Liver (tissue), 9 donors: ENCODE results near the gene JPH4. TPM values are rescaled to one million over a fixed set of nuclear protein-coding genes. Genes with fewer than 3 reads are reported as not detected.

ENCODE experiments used
- DNase-seq: peaks from one replicate; pipeline ENCODE4 v3.0.0-alpha.2; 2017; ENCODE audit warnings: low spot score
- H3K27ac ChIP-seq, 2 donors: one replicate each; pipeline ENCODE4 v1.7.0; 2013; ENCODE audit warnings: inconsistent platforms in 2 of 2, low read length in 2 of 2, control low read depth in 1 of 2, low read depth in 1 of 2, mild to moderate bottlenecking in 1 of 2
- H3K27me3 ChIP-seq, 4 donors: one replicate each; pipeline versions ENCODE4 v1.6.1 to v1.7.0; 2013; ENCODE audit warnings: low read length in 3 of 4, inconsistent platforms in 1 of 4, mild to moderate bottlenecking in 1 of 4, moderate library complexity in 1 of 4; ENCODE audit not compliant: control insufficient read depth in 4 of 4, insufficient read depth in 4 of 4
- H3K36me3 ChIP-seq, 4 donors: one replicate each; pipeline versions ENCODE4 v1.6.1 to v1.7.0; 2013; ENCODE audit warnings: low read length in 3 of 4, mild to moderate bottlenecking in 3 of 4, low read depth in 1 of 4, moderate library complexity in 1 of 4; ENCODE audit not compliant: control insufficient read depth in 4 of 4, insufficient read depth in 3 of 4
- H3K4me1 ChIP-seq, 4 donors: one replicate each; pipeline versions ENCODE4 v1.6.1 to v1.7.0; 2013; ENCODE audit warnings: low read length in 3 of 4, mild to moderate bottlenecking in 3 of 4, moderate library complexity in 1 of 4; ENCODE audit not compliant: control insufficient read depth in 4 of 4, insufficient read depth in 4 of 4
- H3K4me3 ChIP-seq, 3 donors: one replicate each; pipeline versions ENCODE4 v1.6.1 to v1.7.0; 2013; ENCODE audit warnings: low read length in 3 of 3, control low read depth in 1 of 3, low read depth in 1 of 3, mild to moderate bottlenecking in 1 of 3
- H3K9ac ChIP-seq, 2 donors: one replicate each; pipeline ENCODE4 v1.7.0; 2013; ENCODE audit warnings: low read length in 2 of 2, mild to moderate bottlenecking in 2 of 2, moderate library complexity in 2 of 2, control low read depth in 1 of 2, low read depth in 1 of 2
- H3K9me3 ChIP-seq, 4 donors: one replicate each; pipeline versions ENCODE4 v1.6.1 to v1.7.0; 2013; ENCODE audit warnings: low read length in 3 of 4; ENCODE audit not compliant: control insufficient read depth in 4 of 4
- EGR1 ChIP-seq, 2 donors: IDR thresholded peaks; 2 replicates each; pipeline ENCODE4 v1.6.1; 2016 to 2018; ENCODE audit warnings: antibody characterized with exemption in 2 of 2, low read depth in 2 of 2
- FOXA1 ChIP-seq: IDR thresholded peaks from 2 replicates; pipeline ENCODE4 v1.6.1; 2016; ENCODE audit warnings: antibody characterized with exemption
- FOXA2 ChIP-seq: IDR thresholded peaks from 2 replicates; pipeline ENCODE4 v1.6.1; 2016; ENCODE audit warnings: antibody characterized with exemption
- HNF4A ChIP-seq, 2 donors: conservative IDR thresholded peaks; 2 replicates each; pipeline ENCODE4 v1.6.1; 2016; ENCODE audit warnings: antibody characterized with exemption in 2 of 2, mild to moderate bottlenecking in 2 of 2
- HNF4G ChIP-seq: IDR thresholded peaks from 2 replicates; pipeline ENCODE4 v1.6.1; 2016; ENCODE audit warnings: antibody characterized with exemption
- JUND ChIP-seq, 2 donors: IDR thresholded peaks; 2 replicates each; pipeline ENCODE4 v1.6.1; 2016; ENCODE audit warnings: antibody characterized with exemption in 2 of 2
- NR2F2 ChIP-seq: IDR thresholded peaks from 2 replicates; pipeline ENCODE4 v1.6.1; 2016; ENCODE audit warnings: antibody characterized with exemption
- RAD21 ChIP-seq, 2 donors: IDR thresholded peaks; 2 replicates each; pipeline ENCODE4 v1.6.1; 2016; ENCODE audit warnings: antibody characterized with exemption in 2 of 2, mild to moderate bottlenecking in 2 of 2
- RXRA ChIP-seq, 2 donors: IDR thresholded peaks; 2 replicates each; pipeline ENCODE4 v1.6.1; 2017 to 2018; ENCODE audit warnings: antibody characterized with exemption in 2 of 2, mild to moderate bottlenecking in 1 of 2
- SP1 ChIP-seq: IDR thresholded peaks from 2 replicates; pipeline ENCODE4 v1.6.1; 2018; ENCODE audit warnings: antibody characterized with exemption, mild to moderate bottlenecking
- TAF1 ChIP-seq: conservative IDR thresholded peaks from 2 replicates; pipeline ENCODE4 v1.6.1; 2016; ENCODE audit warnings: antibody characterized with exemption, mild to moderate bottlenecking
- YY1 ChIP-seq: IDR thresholded peaks from 2 replicates; pipeline ENCODE4 v1.6.1; 2016; ENCODE audit warnings: antibody characterized with exemption, mild to moderate bottlenecking
- WGBS: extraction: QIAGEN DNeasy Blood & Tissue Kit; methylation state at CpG from one replicate; pipeline ENCODE4 v1.1.7; 2013; 5-methylcytosine and 5-hydroxymethylcytosine counted together
- polyA plus RNA-seq, 2 donors: library from polyadenylated mRNA; stranded (reverse) in 1 of 2; unstranded in 1 of 2; fragments of 200-250 nt in 1 of 2; fragments of >200 nt in 1 of 2; fragmentation: Nextera tagmentation in 1 of 2; extraction: Ambion mirVana in 1 of 2; gene quantifications; one replicate each; pipeline versions ENCODE4 v1.2.1 to v1.2.3, GENCODE V29; 2013 to 2015
- total RNA-seq, 2 donors: library from RNA; depleted of rRNA; stranded (reverse); fragments of >200 nt; gene quantifications; one replicate each; pipeline ENCODE4 v1.2.3, GENCODE V29; 2014
- TF ChIP-seq, protein P1 (sequence below): IDR thresholded peaks from 2 replicates; pipeline ENCODE4 v1.6.1; 2016; ENCODE audit warnings: antibody characterized with exemption
- TF ChIP-seq, protein P2 (sequence below): IDR thresholded peaks from 2 replicates; pipeline ENCODE4 v1.6.1; 2016; ENCODE audit warnings: antibody characterized with exemption
- TF ChIP-seq, protein P3 (sequence below): fragments of 150-350 bp; IDR thresholded peaks from 2 replicates; pipeline ENCODE4 v1.5.1; 2017; ENCODE audit warnings: improper control_type of control experiment, low read depth, low read length; ENCODE audit not compliant: missing input control
- TF ChIP-seq, protein P4 (sequence below): IDR thresholded peaks from 2 replicates; pipeline ENCODE4 v1.6.1; 2016; ENCODE audit warnings: antibody characterized with exemption
- donor health status: healthy.
- donor health status: healthy.
- donor health status: healthy.
- donor health status: healthy.
- donor health status: healthy.

The JPH4 gene
- total and polyA plus RNA-seq, 4 donors: 0.07 to 0.24 (median 0.16) TPM

DNA sequence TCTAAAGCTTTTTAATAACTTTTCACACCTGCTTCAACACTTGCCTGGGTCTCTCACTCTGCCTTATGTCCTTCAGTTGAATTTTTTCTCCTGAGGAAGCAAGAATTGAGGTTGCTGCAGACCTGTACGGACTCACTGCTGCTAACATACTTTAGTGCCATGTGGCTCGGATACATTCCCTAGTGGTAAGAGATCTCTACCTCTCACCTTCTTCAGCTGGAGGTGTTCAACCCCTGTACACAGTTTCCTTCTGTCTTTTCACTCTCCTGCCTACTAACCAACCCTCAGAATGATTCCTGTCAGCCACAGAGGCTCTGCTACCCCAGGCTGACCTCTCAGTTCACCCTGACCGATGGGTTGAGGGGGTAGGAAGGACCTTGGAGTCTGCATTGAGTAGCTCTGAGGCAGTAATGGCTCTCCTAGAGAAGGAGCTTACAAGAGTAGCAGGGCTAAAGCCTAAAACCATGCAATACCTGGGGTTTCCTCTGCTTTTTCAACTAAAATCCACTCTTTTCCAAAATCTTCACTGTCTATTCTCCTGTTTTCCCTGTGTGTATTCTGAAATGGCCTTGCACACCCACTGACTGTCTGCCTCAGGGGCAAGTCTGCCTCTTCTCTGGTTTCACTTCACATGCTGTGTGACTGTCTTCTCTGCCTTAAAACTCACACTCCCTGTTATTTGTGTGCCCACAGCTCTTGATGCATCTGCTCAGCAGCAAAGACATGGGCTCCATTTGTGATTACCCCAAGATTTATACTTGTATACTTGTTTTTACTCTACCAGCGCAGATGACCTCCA is 43.5 kb upstream of the JPH4 start:
- H3K9ac ChIP-seq: no peak overlapping the region
- DNase-seq: no peak
- H3K4me1 ChIP-seq: peaks cover 0 to 17% (median 10%) of the 10 kb centered on the region in 4 donors
- H3K27me3 ChIP-seq: no peaks in the 10 kb centered on the region
- H3K4me3 ChIP-seq: no peak overlapping the region
- TF ChIP-seq, protein P1, sequence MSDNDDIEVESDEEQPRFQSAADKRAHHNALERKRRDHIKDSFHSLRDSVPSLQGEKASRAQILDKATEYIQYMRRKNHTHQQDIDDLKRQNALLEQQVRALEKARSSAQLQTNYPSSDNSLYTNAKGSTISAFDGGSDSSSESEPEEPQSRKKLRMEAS: no peak
- TF ChIP-seq, protein P2, sequence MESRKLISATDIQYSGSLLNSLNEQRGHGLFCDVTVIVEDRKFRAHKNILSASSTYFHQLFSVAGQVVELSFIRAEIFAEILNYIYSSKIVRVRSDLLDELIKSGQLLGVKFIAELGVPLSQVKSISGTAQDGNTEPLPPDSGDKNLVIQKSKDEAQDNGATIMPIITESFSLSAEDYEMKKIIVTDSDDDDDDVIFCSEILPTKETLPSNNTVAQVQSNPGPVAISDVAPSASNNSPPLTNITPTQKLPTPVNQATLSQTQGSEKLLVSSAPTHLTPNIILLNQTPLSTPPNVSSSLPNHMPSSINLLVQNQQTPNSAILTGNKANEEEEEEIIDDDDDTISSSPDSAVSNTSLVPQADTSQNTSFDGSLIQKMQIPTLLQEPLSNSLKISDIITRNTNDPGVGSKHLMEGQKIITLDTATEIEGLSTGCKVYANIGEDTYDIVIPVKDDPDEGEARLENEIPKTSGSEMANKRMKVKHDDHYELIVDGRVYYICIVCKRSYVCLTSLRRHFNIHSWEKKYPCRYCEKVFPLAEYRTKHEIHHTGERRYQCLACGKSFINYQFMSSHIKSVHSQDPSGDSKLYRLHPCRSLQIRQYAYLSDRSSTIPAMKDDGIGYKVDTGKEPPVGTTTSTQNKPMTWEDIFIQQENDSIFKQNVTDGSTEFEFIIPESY: no peak
- H3K27ac ChIP-seq: no peak overlapping the region
- peaks cover 0 to 3% (median 0%) of the 10 kb centered on the region in 4 donors for H3K9me3 ChIP-seq
- H3K36me3 ChIP-seq: no peaks in the 10 kb centered on the region
- WGBS: 89% methylated on average over 4 of the region's 4 CpGs

DNA sequence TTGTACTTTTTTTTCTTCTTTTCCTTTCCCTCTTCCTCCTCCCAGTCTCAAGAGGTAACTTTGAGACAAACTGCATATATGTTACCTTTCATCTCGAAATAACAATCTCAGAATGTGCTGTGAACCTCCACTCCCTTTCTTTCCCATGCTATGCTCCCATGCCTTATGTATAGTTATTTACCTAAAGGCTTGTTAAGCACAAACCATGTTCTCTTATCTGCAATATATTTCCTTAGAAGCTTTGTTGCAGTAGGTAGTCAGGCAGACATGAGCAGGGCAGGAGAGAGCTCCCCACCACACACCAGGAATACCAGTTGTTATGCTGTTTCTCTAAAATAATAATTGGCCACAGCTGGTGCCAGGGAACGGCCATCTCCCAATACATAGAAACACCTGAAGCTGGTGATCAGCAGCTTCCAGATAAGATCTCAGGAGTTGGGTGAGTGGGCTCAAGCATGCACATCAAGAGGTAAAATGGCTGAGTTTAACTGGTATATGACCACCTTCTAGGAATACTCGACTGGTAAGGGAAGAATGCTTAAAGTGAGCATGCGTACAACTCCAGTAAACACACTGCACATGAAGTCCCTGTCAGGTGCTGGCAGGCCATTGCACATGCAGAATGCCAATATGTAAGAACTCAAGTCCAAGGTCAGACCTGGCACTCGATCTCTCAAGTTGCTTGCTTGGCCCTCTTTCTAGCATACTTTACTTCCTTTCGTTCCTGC is 42.8 kb upstream of the JPH4 start:
- Histone ChIP-seq H3K9me3 (peaks cover 0 to 3% (median 0%) of the 10 kb centered on the region in 4 donors), H3K27me3 (no peaks in the 10 kb centered on the region), H3K27ac (no peak overlapping the region), H3K4me1 (peaks cover 0 to 17% (median 10%) of the 10 kb centered on the region in 4 donors), H3K4me3 (no peak overlapping the region), H3K9ac (no peak overlapping the region), H3K36me3 (no peaks in the 10 kb centered on the region)
- peak; percentile 48 to 52 for TF ChIP-seq HNF4A (conservative IDR thresholded peaks at IDR 0.05)
- TF ChIP-seq, protein P3, sequence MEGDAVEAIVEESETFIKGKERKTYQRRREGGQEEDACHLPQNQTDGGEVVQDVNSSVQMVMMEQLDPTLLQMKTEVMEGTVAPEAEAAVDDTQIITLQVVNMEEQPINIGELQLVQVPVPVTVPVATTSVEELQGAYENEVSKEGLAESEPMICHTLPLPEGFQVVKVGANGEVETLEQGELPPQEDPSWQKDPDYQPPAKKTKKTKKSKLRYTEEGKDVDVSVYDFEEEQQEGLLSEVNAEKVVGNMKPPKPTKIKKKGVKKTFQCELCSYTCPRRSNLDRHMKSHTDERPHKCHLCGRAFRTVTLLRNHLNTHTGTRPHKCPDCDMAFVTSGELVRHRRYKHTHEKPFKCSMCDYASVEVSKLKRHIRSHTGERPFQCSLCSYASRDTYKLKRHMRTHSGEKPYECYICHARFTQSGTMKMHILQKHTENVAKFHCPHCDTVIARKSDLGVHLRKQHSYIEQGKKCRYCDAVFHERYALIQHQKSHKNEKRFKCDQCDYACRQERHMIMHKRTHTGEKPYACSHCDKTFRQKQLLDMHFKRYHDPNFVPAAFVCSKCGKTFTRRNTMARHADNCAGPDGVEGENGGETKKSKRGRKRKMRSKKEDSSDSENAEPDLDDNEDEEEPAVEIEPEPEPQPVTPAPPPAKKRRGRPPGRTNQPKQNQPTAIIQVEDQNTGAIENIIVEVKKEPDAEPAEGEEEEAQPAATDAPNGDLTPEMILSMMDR: no peak
- WGBS: 44% methylated on average over 6 of the region's 6 CpGs
- DNase-seq: no peak

DNA sequence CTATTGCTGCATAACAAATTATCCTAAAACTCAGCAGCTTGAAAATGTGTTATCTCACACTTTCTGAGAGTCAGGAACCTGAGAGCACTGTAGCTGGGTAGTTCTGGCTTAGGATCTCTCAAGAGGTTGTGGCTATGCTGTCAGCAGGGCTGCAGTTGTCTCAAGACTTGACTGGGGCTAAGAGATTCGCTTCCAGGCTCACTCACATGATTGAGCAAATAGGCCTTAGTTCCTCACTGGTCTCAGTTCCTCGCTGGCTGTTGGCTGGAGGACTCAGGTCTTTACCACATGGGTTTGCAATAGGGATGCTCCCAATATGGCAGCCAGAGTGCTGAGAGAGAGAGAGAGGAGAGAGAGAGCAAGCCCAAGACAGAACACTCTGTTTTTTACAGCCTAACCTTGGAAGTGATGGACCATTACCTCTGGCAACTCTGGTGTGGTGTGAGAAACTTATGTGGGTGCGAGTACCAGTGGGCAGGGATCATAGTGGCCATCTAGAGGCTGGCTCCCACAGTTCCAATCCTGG is 41.6 kb upstream of the JPH4 start:
- H3K9ac ChIP-seq: no peak overlapping the region
- no peaks in the 10 kb centered on the region for H3K27me3 ChIP-seq
- TF ChIP-seq YY1 (no peak), FOXA1 (no peak), JUND (IDR thresholded peaks at IDR 0.05) (no peak), NR2F2 (no peak), HNF4A (conservative IDR thresholded peaks at IDR 0.05) (no peak), SP1 (no peak), RAD21 (IDR thresholded peaks at IDR 0.05) (no peak), EGR1 (IDR thresholded peaks at IDR 0.05; ENCODE audit: low read depth in 2 of 2) (no peak), TAF1 (no peak), FOXA2 (no peak), HNF4G (no peak), RXRA (IDR thresholded peaks at IDR 0.05) (no peak)
- TF ChIP-seq, protein P4, sequence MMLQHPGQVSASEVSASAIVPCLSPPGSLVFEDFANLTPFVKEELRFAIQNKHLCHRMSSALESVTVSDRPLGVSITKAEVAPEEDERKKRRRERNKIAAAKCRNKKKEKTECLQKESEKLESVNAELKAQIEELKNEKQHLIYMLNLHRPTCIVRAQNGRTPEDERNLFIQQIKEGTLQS: no peak
- TF ChIP-seq, protein P1: no peak
- peaks cover 0 to 17% (median 10%) of the 10 kb centered on the region in 4 donors for H3K4me1 ChIP-seq
- no peak for DNase-seq
- no peak overlapping the region for H3K27ac ChIP-seq
- 93% methylated on average over 3 of the region's 3 CpGs for WGBS
- peaks cover 0 to 3% (median 0%) of the 10 kb centered on the region in 4 donors for H3K9me3 ChIP-seq
- H3K36me3 ChIP-seq: no peaks in the 10 kb centered on the region
- H3K4me3 ChIP-seq: no peak overlapping the region
